ENCODE results near the gene FAM47C.

DNA sequence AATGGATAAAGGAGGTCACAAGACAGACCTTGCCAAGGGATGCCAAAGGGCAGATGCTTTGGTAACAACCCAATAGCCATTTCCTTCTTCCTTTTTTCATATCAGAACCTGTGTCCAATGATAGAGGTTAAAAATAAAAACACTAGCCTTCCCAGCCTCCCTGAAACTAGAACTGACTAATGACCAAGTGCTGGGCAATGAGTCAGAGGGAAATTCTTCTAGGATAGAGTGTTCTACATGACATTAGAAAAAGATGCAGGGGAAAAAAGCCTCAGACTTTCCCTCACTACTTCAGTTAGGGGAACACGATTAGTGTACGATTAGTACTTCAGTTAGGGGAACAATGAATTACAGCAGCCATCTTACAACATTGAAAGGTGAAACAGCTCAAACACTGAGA is 29.3 kb upstream of the FAM47C start:
- TF ChIP-seq, protein P1, sequence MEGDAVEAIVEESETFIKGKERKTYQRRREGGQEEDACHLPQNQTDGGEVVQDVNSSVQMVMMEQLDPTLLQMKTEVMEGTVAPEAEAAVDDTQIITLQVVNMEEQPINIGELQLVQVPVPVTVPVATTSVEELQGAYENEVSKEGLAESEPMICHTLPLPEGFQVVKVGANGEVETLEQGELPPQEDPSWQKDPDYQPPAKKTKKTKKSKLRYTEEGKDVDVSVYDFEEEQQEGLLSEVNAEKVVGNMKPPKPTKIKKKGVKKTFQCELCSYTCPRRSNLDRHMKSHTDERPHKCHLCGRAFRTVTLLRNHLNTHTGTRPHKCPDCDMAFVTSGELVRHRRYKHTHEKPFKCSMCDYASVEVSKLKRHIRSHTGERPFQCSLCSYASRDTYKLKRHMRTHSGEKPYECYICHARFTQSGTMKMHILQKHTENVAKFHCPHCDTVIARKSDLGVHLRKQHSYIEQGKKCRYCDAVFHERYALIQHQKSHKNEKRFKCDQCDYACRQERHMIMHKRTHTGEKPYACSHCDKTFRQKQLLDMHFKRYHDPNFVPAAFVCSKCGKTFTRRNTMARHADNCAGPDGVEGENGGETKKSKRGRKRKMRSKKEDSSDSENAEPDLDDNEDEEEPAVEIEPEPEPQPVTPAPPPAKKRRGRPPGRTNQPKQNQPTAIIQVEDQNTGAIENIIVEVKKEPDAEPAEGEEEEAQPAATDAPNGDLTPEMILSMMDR (IDR thresholded peaks at IDR 0.05) = no peak
- no peak for TF ChIP-seq POLR2A (IDR thresholded peaks at IDR 0.05)
